Dedifferentiated amniotic fluid mesenchymal stem cell (primary cell): ENCODE measurements around the gene RAX.

Experiments
- DNase-seq: peaks from one replicate; pipeline ENCODE4 v3.0.0-alpha.2; 2016; ENCODE audit errors: extremely low spot score

Gene RAX

DNA sequence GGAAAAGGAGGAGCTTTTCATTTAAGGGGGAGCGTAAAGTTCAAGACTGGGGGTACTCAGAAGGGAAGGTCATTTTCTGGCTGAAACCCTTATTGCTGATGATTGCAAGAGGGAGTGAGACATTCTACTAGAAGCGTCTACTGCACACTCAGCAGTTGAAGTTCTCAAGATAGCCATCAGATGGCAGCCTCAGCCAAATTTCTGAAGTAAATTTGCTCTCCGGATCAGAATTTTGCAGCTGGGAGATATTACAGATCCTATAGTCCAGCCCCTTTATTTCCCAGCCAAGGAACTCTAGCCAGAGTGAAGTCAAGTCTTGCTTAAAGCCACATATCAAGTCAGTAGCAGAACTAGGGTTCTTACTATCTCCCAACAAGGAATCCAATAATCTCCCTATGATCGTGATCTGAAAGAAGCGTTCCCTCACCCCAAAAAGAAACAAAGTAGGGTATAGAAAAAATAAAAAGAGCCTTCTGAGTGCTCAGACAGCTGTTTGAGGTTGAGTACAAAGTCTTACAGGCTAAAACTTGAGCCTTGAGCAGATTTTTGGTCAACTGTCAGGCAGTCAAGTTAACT lies 24.0 kb downstream of the RAX start:
- peak; percentile 96 for DNase-seq

DNA sequence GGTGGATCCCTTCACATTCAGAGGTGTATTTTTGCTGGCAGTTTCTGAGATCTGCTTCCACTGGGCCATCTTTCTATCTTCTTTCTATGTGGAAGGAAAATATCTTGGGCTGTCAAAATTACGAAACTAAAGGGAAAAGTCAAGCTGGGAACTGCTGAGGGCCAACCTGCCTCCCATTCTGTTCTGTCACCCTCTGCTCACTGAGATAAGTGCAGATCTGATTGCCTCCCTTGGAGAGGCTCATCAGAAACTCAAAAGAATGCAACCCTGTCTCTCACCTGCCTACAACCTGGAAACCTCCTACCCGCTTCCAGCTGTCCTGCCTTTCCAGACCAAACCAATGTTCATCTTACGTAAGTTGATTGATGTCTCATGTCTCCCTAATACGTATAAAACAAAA lies 26.5 kb downstream of the RAX start:
- DNase-seq, result no peak

DNA sequence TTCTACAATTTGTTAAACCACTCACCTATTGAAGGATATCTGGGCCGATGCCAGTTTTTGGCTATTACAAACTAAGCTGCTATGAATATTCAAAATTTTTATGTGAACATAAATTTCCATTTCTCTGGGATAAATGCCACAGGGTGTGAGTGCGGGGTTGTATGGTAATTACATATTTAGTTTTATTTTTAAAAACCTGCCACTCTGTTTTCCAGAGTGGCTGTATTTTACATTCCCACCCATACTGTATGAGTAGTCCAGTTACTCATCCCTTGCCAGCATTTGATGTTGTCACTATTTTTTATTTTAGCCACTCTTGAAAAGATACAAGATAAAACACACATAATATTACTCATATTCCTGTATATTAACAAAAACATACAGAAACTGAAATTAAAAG lies 30.3 kb downstream of the RAX start:
- no peak for DNase-seq

DNA sequence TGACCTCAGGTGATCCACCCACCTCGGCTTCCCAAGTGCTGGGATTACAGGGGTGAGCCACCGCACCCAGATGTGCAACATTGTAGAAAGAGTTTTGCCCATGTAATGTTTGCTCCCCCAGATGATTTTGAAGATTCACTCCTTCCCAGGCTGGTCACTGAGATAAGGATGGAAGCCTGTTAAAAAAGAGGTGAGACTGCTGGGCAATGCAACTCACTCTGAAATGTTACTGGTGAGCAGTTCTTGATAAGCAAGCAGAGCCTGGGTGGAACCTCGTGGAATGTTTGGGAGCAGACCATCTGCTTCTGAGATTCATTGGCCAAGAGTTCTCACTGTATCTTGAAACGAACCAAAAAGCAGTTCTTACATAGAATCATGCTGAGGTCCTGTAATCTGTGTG lies 33.6 kb downstream of the RAX start:
- DNase-seq, result no peak

DNA sequence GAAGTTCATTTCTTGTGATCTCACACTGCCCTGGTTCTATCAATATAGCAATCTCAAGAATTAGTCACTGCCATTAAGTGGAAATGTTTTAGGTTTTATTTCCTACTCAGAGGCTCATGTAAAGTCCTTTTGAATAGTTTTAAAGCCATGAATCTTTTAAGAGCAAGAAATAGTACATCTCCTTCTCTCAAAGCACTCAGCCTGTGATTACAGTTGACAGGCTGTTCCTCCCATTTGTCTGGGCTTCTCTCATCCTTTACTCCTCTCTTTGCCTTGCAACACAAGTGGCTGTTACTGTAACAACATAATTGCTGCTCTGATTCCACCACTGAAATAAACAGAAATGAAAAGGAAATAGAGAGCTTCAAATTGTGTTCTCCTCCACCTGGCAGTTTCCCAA lies 34.9 kb downstream of the RAX start:
- no peak for DNase-seq

DNA sequence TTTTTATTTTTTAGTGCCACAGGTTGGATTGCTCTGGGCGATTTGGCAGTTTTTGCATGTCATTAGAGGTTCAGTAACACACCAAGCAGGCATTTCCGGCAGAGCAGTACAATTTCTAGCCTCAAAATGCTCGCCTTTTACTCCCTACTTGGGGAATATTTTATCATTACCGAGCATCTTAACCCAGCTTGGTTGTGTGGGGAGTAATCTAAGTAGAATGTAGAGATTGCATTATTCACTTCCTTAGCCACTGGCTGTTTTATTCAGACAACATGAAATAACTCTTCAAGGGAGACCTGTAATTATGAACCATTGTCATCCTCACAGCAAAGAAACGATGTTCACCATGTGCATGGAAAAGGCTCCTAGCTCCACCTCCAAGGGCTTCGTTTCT lies 40.2 kb downstream of the RAX start:
- peak; percentile 62 for DNase-seq

DNA sequence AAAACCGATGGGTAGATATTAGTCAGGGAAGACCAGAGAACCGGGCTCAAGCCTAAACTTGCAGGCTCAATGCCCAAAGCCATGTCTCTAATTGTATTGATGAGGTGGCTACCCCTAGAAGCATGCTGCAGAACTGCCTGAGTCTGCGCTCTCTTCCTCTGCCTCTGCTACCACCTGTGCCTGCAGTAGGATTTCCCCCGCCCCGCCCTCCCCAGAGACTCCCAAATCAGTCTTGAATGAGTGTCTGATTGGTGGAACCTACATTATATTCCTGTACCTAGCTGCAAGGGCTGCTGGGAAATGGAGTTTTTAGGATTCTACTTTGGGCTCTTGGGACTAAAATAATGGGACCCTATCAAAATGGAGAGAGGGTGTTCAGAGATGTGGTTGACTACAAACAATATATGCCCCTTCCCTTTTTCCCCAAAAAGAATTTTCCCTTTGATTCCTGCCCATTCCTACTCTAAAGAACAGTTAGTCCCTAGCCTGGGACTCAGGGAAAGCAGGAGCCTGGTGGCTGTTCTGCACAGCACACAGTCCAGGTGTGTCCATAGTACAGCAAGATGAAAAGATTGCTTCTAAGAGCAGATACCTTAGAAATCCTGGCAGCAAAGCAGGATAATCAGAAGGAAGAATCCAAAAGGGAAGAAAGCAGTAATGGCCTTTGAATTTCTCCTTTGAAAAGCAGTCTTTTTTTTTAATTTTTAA lies 40.8 kb downstream of the RAX start:
- no peak for DNase-seq

DNA sequence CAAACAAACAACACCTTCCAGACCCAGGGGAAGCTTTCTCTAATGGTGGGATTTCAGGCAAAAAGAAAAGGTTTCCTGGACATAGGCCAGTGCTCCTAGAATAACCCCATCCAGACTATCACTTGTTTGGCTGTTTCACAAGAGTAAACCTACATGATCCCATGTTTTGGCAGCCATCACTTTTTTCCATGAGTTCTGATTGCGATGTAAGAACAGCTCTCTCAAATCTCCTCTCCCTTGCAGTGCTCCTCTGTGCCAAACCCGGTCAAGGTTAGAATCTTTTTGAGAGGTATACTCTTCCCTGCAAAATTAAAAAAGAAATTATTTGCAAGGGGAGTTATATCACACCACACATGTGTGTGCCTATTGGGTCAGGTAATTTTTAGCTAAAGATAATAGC lies 41.4 kb downstream of the RAX start:
- no peak for DNase-seq

DNA sequence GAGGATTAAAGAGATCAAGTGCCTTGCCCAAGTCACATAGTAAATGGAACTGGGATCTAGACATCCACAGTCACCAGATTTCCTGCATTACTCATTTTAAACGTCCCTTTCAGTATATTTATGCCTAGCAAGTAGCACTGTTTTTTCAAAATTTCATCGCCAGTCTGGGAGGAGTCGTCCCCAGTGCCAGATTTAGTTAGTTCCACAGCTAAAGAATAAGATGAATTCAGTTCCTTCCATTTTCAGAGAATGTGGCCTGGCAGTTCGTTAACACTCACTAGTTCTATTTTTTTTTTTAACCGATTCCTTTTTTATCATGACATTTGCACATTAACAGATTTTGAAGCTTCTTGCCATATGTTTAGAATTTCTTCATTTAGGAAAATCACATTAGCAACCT lies 42.1 kb downstream of the RAX start:
- no peak for DNase-seq

DNA sequence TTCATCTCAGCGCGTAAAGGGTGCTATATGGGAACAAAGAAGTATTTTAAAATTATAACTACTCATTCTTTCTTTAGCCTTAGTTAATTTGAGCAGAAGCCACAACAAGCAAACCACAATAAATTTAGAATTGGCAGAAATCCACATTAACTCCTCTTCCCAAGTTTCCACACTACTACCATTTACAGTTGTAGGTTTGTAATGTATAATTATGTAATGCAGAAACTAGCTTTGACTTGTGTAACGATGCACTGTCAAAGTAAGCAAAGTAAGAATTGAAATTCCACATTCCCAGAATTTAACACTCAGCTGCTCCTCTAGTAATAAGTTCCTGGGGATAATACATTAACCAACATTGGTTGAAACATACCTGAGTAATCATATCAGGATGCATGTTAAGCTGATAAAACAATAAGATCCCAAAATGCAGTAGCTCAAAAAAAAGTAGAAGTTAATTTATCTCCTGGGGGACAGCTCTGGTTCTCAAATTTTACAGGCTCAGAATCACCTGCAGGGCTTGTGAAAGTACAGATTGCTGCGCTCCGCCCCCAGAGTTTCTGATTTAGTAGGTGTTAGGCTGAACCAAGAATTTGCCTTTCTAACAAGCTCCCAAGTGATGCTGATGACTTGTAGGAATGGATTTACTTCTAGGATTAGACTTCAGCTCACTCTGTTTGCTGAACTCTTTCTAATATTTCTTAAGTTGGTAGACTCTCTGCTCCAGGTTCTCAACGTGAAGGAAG lies 43.4 kb downstream of the RAX start:
- DNase-seq, result no peak

DNA sequence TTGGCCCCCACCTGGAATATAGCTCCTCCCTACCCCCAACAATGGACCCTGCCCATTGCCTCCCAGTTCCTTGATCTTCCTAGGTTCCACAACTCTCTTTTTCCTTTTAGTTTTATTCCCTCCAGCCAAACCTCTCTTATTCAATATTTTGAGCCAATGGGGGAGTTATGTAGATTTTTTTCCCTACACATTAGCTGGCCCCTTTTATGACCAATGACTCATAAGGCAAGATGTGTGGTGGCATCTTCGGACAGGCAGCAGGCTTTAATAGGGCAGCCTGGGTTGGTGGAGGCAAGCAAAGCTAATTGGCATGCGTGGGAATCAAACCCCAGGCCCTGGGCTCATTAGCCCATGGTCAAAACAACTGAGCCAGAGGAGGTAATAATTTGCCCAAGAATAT lies 44.1 kb downstream of the RAX start:
- no peak for DNase-seq

DNA sequence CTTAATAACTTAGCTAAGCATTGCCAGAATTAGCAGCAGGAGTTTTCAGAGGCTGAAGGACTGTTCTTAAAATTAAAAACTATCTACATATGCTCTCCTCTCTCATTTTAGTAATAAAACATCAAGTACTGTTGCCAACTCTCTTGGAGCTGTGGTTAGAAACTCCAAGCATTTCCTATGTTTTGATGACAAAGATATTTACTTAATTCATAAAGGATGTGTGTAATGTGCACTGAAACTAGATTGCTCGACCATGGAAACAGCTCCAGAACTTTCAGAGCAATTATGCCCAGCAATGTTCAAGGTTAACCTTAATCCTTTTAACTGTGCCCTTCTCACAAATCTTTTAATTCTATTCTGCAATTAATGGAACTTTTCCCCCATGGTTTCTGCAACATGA lies 44.9 kb downstream of the RAX start:
- peak; percentile 50 for DNase-seq

DNA sequence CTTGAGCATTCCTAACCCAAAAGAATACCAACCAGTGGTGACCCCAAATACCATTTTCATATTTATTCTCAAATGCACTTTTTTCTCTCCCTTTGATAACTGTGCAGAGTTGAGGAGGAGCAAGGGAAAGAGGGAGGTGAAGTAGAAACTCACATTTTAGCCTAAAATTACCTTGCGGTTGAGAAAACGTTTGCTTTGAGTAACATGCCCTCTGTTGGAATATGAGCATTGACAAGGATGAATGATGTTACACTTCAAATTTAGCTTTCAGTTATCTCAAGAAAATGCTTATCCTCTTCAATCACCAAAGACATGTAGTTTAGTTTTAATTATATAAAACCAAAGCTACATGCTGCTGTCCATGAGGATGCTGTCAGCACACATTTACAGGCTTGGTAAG lies 50.9 kb downstream of the RAX start:
- DNase-seq, result no peak

DNA sequence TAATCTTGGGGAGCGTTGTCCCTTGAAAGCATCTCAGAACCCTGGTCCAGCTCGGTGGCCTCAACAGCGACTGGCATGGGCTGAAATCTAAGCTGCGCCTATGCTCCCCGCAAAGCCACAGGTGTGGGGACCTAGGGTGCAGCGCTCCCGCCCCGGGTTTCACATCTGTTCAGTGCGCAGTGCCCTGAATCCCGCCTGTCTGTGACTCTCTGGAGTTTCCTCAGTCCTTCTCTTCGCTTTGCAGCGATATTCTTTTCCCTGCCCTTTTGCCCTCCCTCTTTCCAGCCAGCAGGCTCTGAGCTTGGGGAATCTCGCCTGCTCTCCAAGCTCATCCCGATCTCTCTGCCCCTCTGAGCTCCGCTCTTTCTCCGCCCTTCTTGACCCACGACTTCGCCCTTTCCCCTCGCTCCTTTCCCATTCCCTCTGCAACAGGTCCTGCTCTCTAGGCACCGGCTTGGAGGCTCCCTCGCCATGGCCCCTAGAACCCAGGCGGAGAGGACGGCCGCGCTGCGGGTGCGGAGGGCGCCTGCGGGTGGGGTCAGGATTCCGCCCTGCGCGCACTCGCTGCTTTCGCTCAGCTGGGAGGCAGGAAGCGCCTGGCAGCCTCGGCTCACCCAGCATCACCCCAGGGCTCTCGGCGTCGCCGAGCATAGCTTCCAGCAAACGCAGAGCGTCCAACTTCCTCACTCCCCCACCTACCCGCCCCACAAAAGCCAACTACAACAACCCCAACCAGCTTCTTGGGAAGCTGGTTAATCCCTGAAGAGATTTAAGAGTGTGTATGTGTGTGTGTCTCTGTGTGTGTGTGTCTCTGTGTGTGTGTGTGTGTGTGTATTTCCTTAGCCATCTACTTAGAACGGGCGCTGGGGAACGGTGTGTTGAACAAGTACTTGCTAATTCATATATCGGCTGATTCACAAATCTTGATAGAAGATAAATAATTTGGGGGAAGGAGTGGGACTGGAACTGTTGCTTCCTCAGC lies 52.2 kb downstream of the RAX start:
- no peak for DNase-seq

DNA sequence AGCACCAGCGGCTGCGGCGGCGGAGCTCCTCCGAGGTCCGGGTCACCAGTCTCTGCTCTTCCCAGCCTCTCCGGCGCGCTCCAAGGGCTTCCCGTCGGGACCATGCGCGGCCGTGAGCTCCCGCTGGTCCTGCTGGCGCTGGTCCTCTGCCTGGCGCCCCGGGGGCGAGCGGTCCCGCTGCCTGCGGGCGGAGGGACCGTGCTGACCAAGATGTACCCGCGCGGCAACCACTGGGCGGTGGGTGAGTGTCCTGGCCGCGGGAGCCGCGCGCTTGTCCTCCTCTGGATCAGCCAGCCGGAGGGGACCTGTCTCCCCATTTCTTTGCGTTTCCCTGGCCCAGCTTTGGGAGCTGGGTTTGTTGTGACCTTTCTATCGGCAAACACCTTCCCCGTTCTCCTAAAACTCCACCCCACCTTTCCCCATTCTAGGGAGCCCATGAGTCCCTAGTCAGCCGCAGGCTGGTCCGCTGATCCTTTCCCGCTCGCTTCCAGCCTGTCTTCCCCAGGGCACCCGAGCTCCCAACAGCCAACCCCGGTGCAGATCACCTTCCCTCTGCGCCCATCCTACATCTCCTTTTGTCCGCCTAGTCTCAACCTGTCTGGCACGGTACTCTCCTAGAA lies 53.0 kb downstream of the RAX start:
- DNase-seq, result no peak

DNA sequence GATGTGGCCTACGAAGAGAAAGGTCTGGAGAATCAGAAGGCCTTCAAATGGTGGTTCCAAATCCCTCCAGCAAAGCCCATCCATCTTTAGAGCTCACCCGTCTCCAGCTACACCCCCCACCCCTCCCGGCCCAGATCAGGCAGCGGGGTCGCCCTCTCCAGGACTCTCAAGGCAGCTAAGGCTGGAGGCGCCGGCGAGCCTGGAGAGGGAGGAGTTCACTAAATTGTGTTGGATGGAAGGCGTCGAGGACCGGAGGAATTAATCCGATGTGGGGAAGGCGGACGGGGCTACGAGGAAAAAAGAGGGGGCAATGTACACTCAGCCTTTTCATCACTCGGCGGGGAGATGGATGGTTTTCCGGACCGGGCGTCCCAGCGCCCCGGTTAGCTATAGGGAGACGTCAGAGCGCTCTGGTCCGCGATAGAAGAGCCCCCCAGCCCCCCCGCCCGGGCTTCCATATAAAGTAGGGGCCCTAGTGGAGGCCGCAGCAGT lies 53.5 kb downstream of the RAX start, which contains the start of gene GRP:
GRP (plus strand) TSS at position 487 of the 492 bp plus-strand sequence. CDS start 108 bp downstream, outside the sequence.
- DNase-seq, result no peak

DNA sequence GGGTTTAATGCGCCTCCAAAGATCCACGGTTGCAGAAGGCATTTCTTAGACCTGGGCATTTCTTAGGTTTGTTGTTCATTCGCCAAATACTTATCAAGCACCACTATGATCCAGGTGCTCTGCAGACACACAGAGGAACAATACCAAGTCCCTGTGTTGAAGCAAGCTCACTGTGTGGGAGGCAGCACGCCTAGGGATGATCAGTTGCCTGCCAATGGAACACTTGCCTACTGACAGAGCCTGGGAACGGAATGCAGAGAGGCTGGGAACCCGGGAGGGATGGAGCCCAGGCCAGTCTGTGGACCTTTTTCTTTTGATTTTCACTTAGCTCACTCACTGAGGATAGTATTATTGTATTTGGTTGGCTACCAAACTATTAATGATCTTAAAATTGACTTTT lies 55.2 kb downstream of the RAX start:
- no peak for DNase-seq
